ENCODE results near the gene AGBL1.

GRCh38 chr15:86603466-86603865, 523.8 kb downstream of the AGBL1 start:
- TF ChIP-seq ZNF792 (tag by site-specific recombination; IDR thresholded peaks at IDR 0.05) (no peak), CTCF (tag by site-specific recombination; IDR thresholded peaks at IDR 0.05) (no peak), SETDB1 (IDR thresholded peaks at IDR 0.05; ENCODE audit: insufficient read length, low read length) (no peak)
